Small intestine (tissue), 7 donors: Measurements from ENCODE around the gene CDK5. TPM values are rescaled to one million over a fixed set of nuclear protein-coding genes. Genes with fewer than 3 reads are reported as not detected.

ENCODE experiments used
- DNase-seq, 2 donors: peaks; one replicate each; pipeline versions ENCODE4 v3.0.0 to v3.0.0-alpha.2; 2013
- FAIRE-seq: peaks from 2 replicates; lab custom pipeline; 2012; peaks lifted over from hg19 to GRCh38; lab: Jason Lieb, UNC
- H3K27ac ChIP-seq, 3 donors: one replicate each; pipeline ENCODE4 v1.5.1; 2013; ENCODE audit warnings: low read length in 2 of 3, mild to moderate bottlenecking in 2 of 3, control low read depth in 1 of 3, inconsistent platforms in 1 of 3, low read depth in 1 of 3, moderate library complexity in 1 of 3
- H3K27me3 ChIP-seq, 3 donors: one replicate each; pipeline ENCODE4 v1.6.1; 2013; ENCODE audit warnings: low read length in 3 of 3, inconsistent platforms in 1 of 3; ENCODE audit not compliant: control insufficient read depth in 3 of 3, insufficient read depth in 3 of 3
- H3K36me3 ChIP-seq, 3 donors: one replicate each; pipeline ENCODE4 v1.6.1; 2013; ENCODE audit warnings: low read length in 3 of 3, inconsistent platforms in 1 of 3, low read depth in 1 of 3, mild to moderate bottlenecking in 1 of 3, moderate library complexity in 1 of 3; ENCODE audit not compliant: control insufficient read depth in 3 of 3, insufficient read depth in 2 of 3
- H3K4me1 ChIP-seq, 3 donors: one replicate each; pipeline ENCODE4 v1.6.1; 2013; ENCODE audit warnings: low read length in 2 of 3, inconsistent platforms in 1 of 3, low read depth in 1 of 3, mild to moderate bottlenecking in 1 of 3, moderate library complexity in 1 of 3; ENCODE audit not compliant: control insufficient read depth in 3 of 3, insufficient read depth in 2 of 3
- H3K4me3 ChIP-seq, 3 donors: one replicate each; pipeline ENCODE4 v1.5.1; 2013; ENCODE audit warnings: low read length in 3 of 3, control low read depth in 1 of 3, inconsistent platforms in 1 of 3, low read depth in 1 of 3, mild to moderate bottlenecking in 1 of 3, moderate library complexity in 1 of 3
- H3K9me3 ChIP-seq, 2 donors: one replicate each; pipeline ENCODE4 v1.6.1; 2013; ENCODE audit warnings: low read depth in 1 of 2, low read length in 1 of 2; ENCODE audit not compliant: control insufficient read depth in 2 of 2, insufficient read depth in 1 of 2
- WGBS, 3 donors: extraction: QIAGEN DNeasy Blood & Tissue Kit; methylation state at CpG; one replicate each; pipeline ENCODE4 v1.1.7; 2013; 5-methylcytosine and 5-hydroxymethylcytosine counted together
- polyA plus RNA-seq, 4 donors: library from polyadenylated mRNA; stranded (reverse) in 3 of 4; unstranded in 1 of 4; fragments of 200-250 nt in 3 of 4; fragments of 120-200 nt in 1 of 4; gene quantifications; one replicate each; pipeline versions ENCODE4 v1.2.1 to v1.2.3, GENCODE V29; 2013
- donor health status: healthy with polysubstance abuse.
- donor health status: control.
- donor health status: control.
- donor health status: Bipolar disorder and iron deficiency.
- donor health status: healthy.

The CDK5 gene
- polyA plus RNA-seq, 4 donors: 10.8 to 19.7 (median 11.9) TPM

GRCh38 chr7:151008143-151008510, 49.6 kb downstream of the CDK5 start:
- Histone ChIP-seq H3K27ac (peak overlapping the region in 1 of 3 donors; percentile 37), H3K36me3 (no peaks in the 10 kb centered on the region), H3K27me3 (no peaks in the 10 kb centered on the region), H3K4me1 (peaks cover 3 to 29% (median 3%) of the 10 kb centered on the region in 3 donors), H3K9me3 (no peaks in the 10 kb centered on the region), H3K4me3 (peak overlapping the region in 2 of 3 donors; percentile 9 to 18)
- DNase-seq (no peak), FAIRE-seq (no peak)
- 25 to 38% (median 36%) methylated on average over 11 of the region's 11 CpGs for WGBS, 3 donors

DNA sequence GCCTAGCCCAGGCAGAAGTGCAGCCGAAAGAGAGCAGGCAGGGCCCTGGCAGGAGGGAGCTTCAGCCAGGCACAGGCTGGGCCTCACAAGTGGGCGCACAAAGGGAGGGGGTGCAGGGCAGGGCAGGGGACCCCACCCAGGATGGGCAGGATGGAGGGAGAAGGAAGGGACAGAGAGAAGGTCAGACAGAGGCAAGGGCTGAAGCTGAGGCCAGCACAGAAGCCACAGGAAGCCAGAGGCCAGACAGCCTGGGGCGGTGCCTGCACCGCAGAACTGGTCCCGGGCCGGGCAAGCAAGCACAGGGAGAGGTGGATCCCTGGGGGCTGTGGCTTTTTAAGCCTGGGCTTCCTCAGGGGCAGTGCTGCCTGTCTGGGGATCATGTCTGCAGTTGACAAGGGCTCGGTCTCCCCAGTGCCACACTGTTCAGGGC, 50.2 kb downstream of the CDK5 start:
- no peaks in the 10 kb centered on the region for H3K36me3 ChIP-seq
- WGBS, 3 donors: 61 to 82% (median 71%) methylated on average over 7 of the region's 7 CpGs
- peaks cover 0 to 22% (median 2%) of the 10 kb centered on the region in 3 donors for H3K4me1 ChIP-seq
- H3K4me3 ChIP-seq: no peak overlapping the region
- H3K9me3 ChIP-seq: no peaks in the 10 kb centered on the region
- DNase-seq (no peak), FAIRE-seq (no peak)
- H3K27ac ChIP-seq: no peak overlapping the region
- no peaks in the 10 kb centered on the region for H3K27me3 ChIP-seq

DNA sequence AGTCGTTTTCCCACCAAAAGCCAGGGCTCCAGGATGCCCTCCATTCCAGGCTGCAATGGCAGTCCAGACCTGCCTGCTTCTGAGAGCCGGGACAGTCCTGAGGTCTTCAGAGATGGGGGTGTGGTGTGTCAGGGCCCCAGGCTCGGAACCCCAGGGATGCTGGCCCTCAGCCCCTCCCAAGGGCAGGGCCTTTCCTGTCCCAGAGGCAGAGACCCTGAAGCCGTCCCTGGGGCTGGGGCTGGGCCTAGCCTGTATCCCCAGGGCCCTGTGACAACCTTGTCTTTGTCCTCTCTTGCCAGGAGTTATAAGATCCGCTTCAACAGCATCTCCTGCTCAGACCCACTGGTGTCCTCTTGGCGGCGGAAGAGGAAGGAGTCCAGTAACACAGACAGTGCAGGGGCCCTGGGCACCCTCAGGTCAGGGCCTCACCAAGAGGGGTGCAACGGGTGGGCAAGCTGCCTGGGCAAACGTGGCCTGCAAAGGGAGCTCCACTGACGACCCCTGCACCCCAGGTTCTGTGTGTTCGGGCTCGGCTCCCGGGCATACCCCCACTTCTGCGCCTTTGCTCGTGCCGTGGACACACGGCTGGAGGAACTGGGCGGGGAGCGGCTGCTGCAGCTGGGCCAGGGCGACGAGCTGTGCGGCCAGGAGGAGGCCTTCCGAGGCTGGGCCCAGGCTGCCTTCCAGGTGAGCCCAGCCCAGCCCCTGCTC, 51.0 kb downstream of the CDK5 start:
- H3K27ac ChIP-seq: no peak overlapping the region

GRCh38 chr7:151005566-151005965, 52.1 kb downstream of the CDK5 start:
- no peak for FAIRE-seq
- Histone ChIP-seq H3K27ac (no peak overlapping the region), H3K4me3 (no peak overlapping the region), H3K36me3 (peaks cover 0 to 2% (median 0%) of the 10 kb centered on the region in 3 donors), H3K9me3 (no peaks in the 10 kb centered on the region), H3K4me1 (peaks cover 0 to 11% (median 2%) of the 10 kb centered on the region in 3 donors), H3K27me3 (no peaks in the 10 kb centered on the region)
- no peak for DNase-seq
- 60 to 78% (median 70%) methylated on average over 9 of the region's 9 CpGs for WGBS, 3 donors

More for the DNA sequence above, 51.0 kb downstream of the CDK5 start:
- no peak for FAIRE-seq
- Histone ChIP-seq H3K36me3 (no peaks in the 10 kb centered on the region), H3K9me3 (no peaks in the 10 kb centered on the region), H3K4me1 (peaks cover 0 to 18% (median 2%) of the 10 kb centered on the region in 3 donors), H3K4me3 (no peak overlapping the region), H3K27me3 (no peaks in the 10 kb centered on the region)
- DNase-seq: no peak
- 78 to 83% (median 83%) methylated on average over 22 to 23 of the region's 23 CpGs for WGBS, 3 donors

Other genes starting within 250 kb of the CDK5 start
- 100 to 1,000 TPM in 3 of 4 donors, 10 to 100 TPM in 1; 72.7 to 325 (median 173) TPM for gene AOC1, start 205.4 kb downstream of the CDK5 start, polyA plus RNA-seq
- 1 to 10 TPM in 3 of 4 donors, not detected in 1; 2.4 to 5.7 (median 3.7) TPM for gene KCNH2, start 79.6 kb downstream of the CDK5 start, polyA plus RNA-seq
- 10 to 100 TPM in 1 of 4 donors, 1 to 10 TPM in 1, under 1 TPM in 2; 0.45 to 14.7 (median 4.7) TPM for gene NOS3, start 66.9 kb downstream of the CDK5 start, polyA plus RNA-seq
- gene ATG9B, start 33.4 kb downstream of the CDK5 start, polyA plus RNA-seq: 1 to 10 TPM in 2 of 4 donors, under 1 TPM in 2; 0.22 to 1.6 (median 0.77) TPM
- 10 to 100 TPM; 15.4 to 29.9 (median 16.2) TPM for gene ABCB8, start 29.4 kb downstream of the CDK5 start, polyA plus RNA-seq
- 10 to 100 TPM in 1 of 4 donors, 1 to 10 TPM in 3; 2.8 to 10.7 (median 3.6) TPM for gene ASIC3, start 9.4 kb downstream of the CDK5 start, polyA plus RNA-seq
- gene SLC4A2, start 1.7 kb upstream of the CDK5 start, polyA plus RNA-seq: 100 to 1,000 TPM in 3 of 4 donors, 10 to 100 TPM in 1; 91.5 to 132 (median 103) TPM
- gene FASTK, start 22.9 kb upstream of the CDK5 start, polyA plus RNA-seq: 100 to 1,000 TPM in 3 of 4 donors, 10 to 100 TPM in 1; 95.2 to 248 (median 126) TPM
- 100 to 1,000 TPM in 1 of 4 donors, 10 to 100 TPM in 3; 66.4 to 144 (median 77.2) TPM for gene TMUB1, start 25.6 kb upstream of the CDK5 start, polyA plus RNA-seq
- 10 to 100 TPM; 46.5 to 57.9 (median 54.4) TPM for gene AGAP3, start 28.6 kb upstream of the CDK5 start, polyA plus RNA-seq
- gene GBX1, start 109.8 kb upstream of the CDK5 start, polyA plus RNA-seq: under 1 TPM in 1 of 4 donors, not detected in 3; 0.06 TPM
- gene ASB10, start 129.4 kb upstream of the CDK5 start, polyA plus RNA-seq: not detected
- not detected for gene H2BK1, start 152.6 kb upstream of the CDK5 start, polyA plus RNA-seq
- gene ABCF2, start 169.3 kb upstream of the CDK5 start, polyA plus RNA-seq: 10 to 100 TPM; 11.0 to 23.7 (median 13.5) TPM
- gene CHPF2, start 174.6 kb upstream of the CDK5 start, polyA plus RNA-seq: 10 to 100 TPM; 11.6 to 27.2 (median 18.1) TPM
- 10 to 100 TPM in 2 of 4 donors, 1 to 10 TPM in 1, under 1 TPM in 1; 0.89 to 16.0 (median 10.3) TPM for gene SMARCD3, start 190.8 kb upstream of the CDK5 start, polyA plus RNA-seq